ENCODE data around the gene STARD7. TPM values are rescaled to one million over a fixed set of nuclear protein-coding genes. Genes with fewer than 3 reads are reported as not detected.

The STARD7 gene
- total RNA-seq, 2 donors from 2014 or later: 153 to 206 TPM

GRCh38 chr2:96150791-96151594 is 57.6 kb downstream of the STARD7 start:
- H3K27ac Mint-ChIP-seq: peak overlapping the region; percentile 56 to 59
- DNase-seq (ENCODE audit: low spot score) (peak; percentile 38), ATAC-seq (no peak)
- no peaks in the 10 kb centered on the region for H3K27me3 Mint-ChIP-seq
- no peak overlapping the region for H3K4me3 Mint-ChIP-seq
- H3K36me3 Mint-ChIP-seq: no peaks in the 10 kb centered on the region
- H3K4me1 Mint-ChIP-seq (ENCODE audit: low read depth in 2 of 2): peaks cover 31 to 46% of the 10 kb centered on the region in 2 donors
- H3K9me3 Mint-ChIP-seq: no peaks in the 10 kb centered on the region

GRCh38 chr2:96150007-96150640 is 58.5 kb downstream of the STARD7 start:
- Mint-ChIP-seq H3K27me3 (no peaks in the 10 kb centered on the region), H3K9me3 (no peaks in the 10 kb centered on the region), H3K36me3 (no peaks in the 10 kb centered on the region), H3K4me1 (ENCODE audit: low read depth in 2 of 2) (peaks cover 30 to 47% of the 10 kb centered on the region in 2 donors), H3K27ac (peak overlapping the region; percentile 29 to 56), H3K4me3 (no peak overlapping the region)
- ATAC-seq: no peak
- DNase-seq (ENCODE audit: low spot score): peak; percentile 48

GRCh38 chr2:96148410-96149217 is 60.0 kb downstream of the STARD7 start:
- Mint-ChIP-seq H3K27ac (peak overlapping the region; percentile 90 to 91), H3K36me3 (no peaks in the 10 kb centered on the region), H3K9me3 (no peaks in the 10 kb centered on the region), H3K27me3 (no peaks in the 10 kb centered on the region), H3K4me3 (peak overlapping the region; percentile 86), H3K4me1 (ENCODE audit: low read depth in 2 of 2) (peaks cover 39 to 54% of the 10 kb centered on the region in 2 donors)
- DNase-seq (ENCODE audit: low spot score) (peak; percentile 97), ATAC-seq (peak; percentile 85 to 90)

GRCh38 chr2:96147593-96148201 is 60.9 kb downstream of the STARD7 start:
- DNase-seq (ENCODE audit: low spot score): peak; percentile 58
- H3K4me3 Mint-ChIP-seq: peak overlapping the region; percentile 97
- peaks cover 39 to 56% of the 10 kb centered on the region in 2 donors for H3K4me1 Mint-ChIP-seq (ENCODE audit: low read depth in 2 of 2)
- H3K36me3 Mint-ChIP-seq: no peaks in the 10 kb centered on the region
- no peaks in the 10 kb centered on the region for H3K9me3 Mint-ChIP-seq
- ATAC-seq: no peak
- H3K27ac Mint-ChIP-seq: peak overlapping the region; percentile 90 to 91
- H3K27me3 Mint-ChIP-seq: no peaks in the 10 kb centered on the region

- peak overlapping the region; percentile 85 to 91 for H3K27ac Mint-ChIP-seq
- H3K4me3 Mint-ChIP-seq: peak overlapping the region; percentile 97
- H3K27me3 Mint-ChIP-seq: no peaks in the 10 kb centered on the region
- no peaks in the 10 kb centered on the region for H3K9me3 Mint-ChIP-seq
- peak; percentile 59 for DNase-seq (ENCODE audit: low spot score)
- peaks cover 41 to 60% of the 10 kb centered on the region in 2 donors for H3K4me1 Mint-ChIP-seq (ENCODE audit: low read depth in 2 of 2)
- ATAC-seq: no peak
- no peaks in the 10 kb centered on the region for H3K36me3 Mint-ChIP-seq
Measured at GRCh38 chr2:96146881-96147592, 61.6 kb downstream of the STARD7 start.

- ATAC-seq: peak; percentile 8 to 47
- Mint-ChIP-seq H3K27me3 (no peaks in the 10 kb centered on the region), H3K36me3 (no peaks in the 10 kb centered on the region), H3K4me1 (ENCODE audit: low read depth in 2 of 2) (peaks cover 42 to 59% of the 10 kb centered on the region in 2 donors), H3K27ac (peak overlapping the region; percentile 85 to 91), H3K9me3 (no peaks in the 10 kb centered on the region), H3K4me3 (peak overlapping the region; percentile 97)
- DNase-seq (ENCODE audit: low spot score): peak; percentile 84
Measured at GRCh38 chr2:96146153-96146880, 62.3 kb downstream of the STARD7 start.

- Mint-ChIP-seq H3K4me3 (peak overlapping the region; percentile 97), H3K4me1 (ENCODE audit: low read depth in 2 of 2) (peaks cover 39 to 57% of the 10 kb centered on the region in 2 donors), H3K9me3 (no peaks in the 10 kb centered on the region), H3K36me3 (no peaks in the 10 kb centered on the region), H3K27ac (peak overlapping the region; percentile 85 to 91), H3K27me3 (no peaks in the 10 kb centered on the region)
- ATAC-seq: no peak
- DNase-seq (ENCODE audit: low spot score): no peak
Measured at GRCh38 chr2:96145848-96146152, 62.8 kb downstream of the STARD7 start.

GRCh38 chr2:96145036-96145847 is 63.4 kb downstream of the STARD7 start, which contains the start of gene DUSP2:
DUSP2 (minus strand) TSS chr2:96145440; CDS start chr2:96145354, 86 bp downstream.
- Mint-ChIP-seq H3K27me3 (no peaks in the 10 kb centered on the region), H3K36me3 (no peaks in the 10 kb centered on the region)

GRCh38 chr2:96144481-96145035 is 64.1 kb downstream of the STARD7 start:
- H3K27me3 Mint-ChIP-seq: no peaks in the 10 kb centered on the region
- peak; percentile 61 for DNase-seq (ENCODE audit: low spot score)
- no peaks in the 10 kb centered on the region for H3K9me3 Mint-ChIP-seq
- peak in 1 of 2 donors; percentile 7 for ATAC-seq
- peak overlapping the region; percentile 97 for H3K4me3 Mint-ChIP-seq
- peak overlapping the region; percentile 80 to 89 for H3K27ac Mint-ChIP-seq
- peaks cover 39 to 52% of the 10 kb centered on the region in 2 donors for H3K4me1 Mint-ChIP-seq (ENCODE audit: low read depth in 2 of 2)
- H3K36me3 Mint-ChIP-seq: no peaks in the 10 kb centered on the region

More at GRCh38 chr2:96145036-96145847, 63.4 kb downstream of the STARD7 start, which contains the start of gene DUSP2:
- Mint-ChIP-seq H3K4me1 (ENCODE audit: low read depth in 2 of 2) (peaks cover 39 to 54% of the 10 kb centered on the region in 2 donors), H3K27ac (peak within 1 kb of the TSS; percentile 85 to 91), H3K4me3 (peak within 1 kb of the TSS; percentile 97), H3K9me3 (no peaks in the 10 kb centered on the region)
- DNase-seq (ENCODE audit: low spot score): peak; percentile 88
- ATAC-seq: peak; percentile 80 to 81

- no peak for ATAC-seq
- peak; percentile 58 for DNase-seq (ENCODE audit: low spot score)
- Mint-ChIP-seq H3K36me3 (no peaks in the 10 kb centered on the region), H3K27me3 (no peaks in the 10 kb centered on the region), H3K4me3 (peak overlapping the region; percentile 97), H3K4me1 (ENCODE audit: low read depth in 2 of 2) (peaks cover 39 to 52% of the 10 kb centered on the region in 2 donors), H3K9me3 (no peaks in the 10 kb centered on the region), H3K27ac (peak overlapping the region; percentile 80 to 89)
Measured at GRCh38 chr2:96143848-96144480, 64.7 kb downstream of the STARD7 start.

- DNase-seq (ENCODE audit: low spot score) (peak; percentile 59), ATAC-seq (no peak)
- Mint-ChIP-seq H3K4me3 (peak overlapping the region; percentile 97), H3K4me1 (ENCODE audit: low read depth in 2 of 2) (peaks cover 37 to 46% of the 10 kb centered on the region in 2 donors), H3K36me3 (no peaks in the 10 kb centered on the region), H3K27ac (peak overlapping the region; percentile 80 to 89), H3K9me3 (no peaks in the 10 kb centered on the region), H3K27me3 (no peaks in the 10 kb centered on the region)
Measured at GRCh38 chr2:96143231-96143847, 65.3 kb downstream of the STARD7 start.

Measured in natural killer cell treated with Interleukin-12 subunit alpha and Interleukin-12 subunit beta and Interleukin-15 and Interleukin-18, amount 100 ng/mL, for 72 hours (primary cell).